MM.1S (cell line): ENCODE data around the gene CFAP61.

Source experiments
- DNase-seq: peaks from one replicate; pipeline ENCODE4 v3.0.0-alpha.2; 2015
- H2AFZ ChIP-seq: fragments of 300-600 bp; sonication (generic); 2 replicates; pipeline ENCODE4 v1.6.0; 2016; ENCODE audit warnings: antibody characterized with exemption, low read length
- H3F3A ChIP-seq: fragments of 300-600 bp; sonication (generic); 2 replicates; pipeline ENCODE4 v1.6.1; 2016; ENCODE audit warnings: mild to moderate bottlenecking, antibody characterized with exemption, low read length, moderate library complexity, mixed read lengths; ENCODE audit not compliant: insufficient read depth
- H3K27ac ChIP-seq: fragments of 300-600 bp; sonication (generic); 2 replicates; pipeline ENCODE4 v1.5.1; 2016; ENCODE audit warnings: mild to moderate bottlenecking, low read length
- H3K27me3 ChIP-seq: fragments of 300-600 bp; sonication (generic); replicated peaks from 2 replicates; pipeline ENCODE4 v1.6.0; 2016; ENCODE audit warnings: low read length; ENCODE audit not compliant: insufficient read depth
- H3K36me3 ChIP-seq: fragments of 300-600 bp; sonication (generic); replicated peaks from 2 replicates; pipeline ENCODE4 v1.6.1; 2016; ENCODE audit warnings: mild to moderate bottlenecking, low read length, mixed read lengths; ENCODE audit not compliant: insufficient read depth
- H3K4me1 ChIP-seq: fragments of 300-600 bp; sonication (generic); 2 replicates; pipeline ENCODE4 v1.6.1; 2016; ENCODE audit warnings: low read length, mixed read lengths
- H3K4me2 ChIP-seq: fragments of 300-600 bp; sonication (generic); 2 replicates; pipeline ENCODE4 v1.6.0; 2016; ENCODE audit warnings: low read depth, low read length
- H3K4me3 ChIP-seq: fragments of 300-600 bp; sonication (generic); 2 replicates; pipeline ENCODE4 v1.5.1; 2016; ENCODE audit warnings: low read length, mixed read lengths
- H3K79me2 ChIP-seq: fragments of 300-600 bp; sonication (generic); 2 replicates; pipeline ENCODE4 v1.6.1; 2016; ENCODE audit warnings: mixed run types, low read length, mixed read lengths
- H3K9ac ChIP-seq: fragments of 300-600 bp; sonication (generic); 2 replicates; pipeline ENCODE4 v1.6.1; 2016; ENCODE audit warnings: low read length, mixed read lengths
- H3K9me2 ChIP-seq: fragments of 300-600 bp; sonication (generic); replicated peaks from 2 replicates; pipeline ENCODE4 v1.6.1; 2016; ENCODE audit warnings: mild to moderate bottlenecking, low read length, mixed read lengths; ENCODE audit not compliant: insufficient read depth
- H3K9me3 ChIP-seq: fragments of 300-600 bp; sonication (generic); replicated peaks from 2 replicates; pipeline ENCODE4 v1.6.1; 2016; ENCODE audit warnings: mild to moderate bottlenecking, low read length, mixed read lengths; ENCODE audit not compliant: insufficient read depth
- H4K20me1 ChIP-seq: fragments of 300-600 bp; sonication (generic); 2 replicates; pipeline ENCODE4 v1.6.1; 2016; ENCODE audit warnings: mild to moderate bottlenecking, low read length, moderate library complexity, mixed read lengths; ENCODE audit not compliant: insufficient read depth
- EZH2 ChIP-seq: fragments of 300-600 bp; sonication (generic); optimal IDR thresholded peaks from 2 replicates; pipeline ENCODE3; 2017; ENCODE audit warnings: low read depth, mild to moderate bottlenecking, antibody characterized with exemption, low read length, mixed read lengths
- EZH2phosphoT487 ChIP-seq: fragments of 300-600 bp; sonication (generic); IDR thresholded peaks from 2 replicates; pipeline ENCODE4 v1.6.1; 2018; ENCODE audit warnings: antibody characterized with exemption, low read length
- TF ChIP-seq, protein P1 (sequence below): fragments of 300-600 bp; sonication (generic); IDR thresholded peaks from 2 replicates; pipeline ENCODE4 v1.5.1; 2016; ENCODE audit warnings: antibody characterized with exemption, low read length, mixed read lengths

CFAP61 gene

DNA sequence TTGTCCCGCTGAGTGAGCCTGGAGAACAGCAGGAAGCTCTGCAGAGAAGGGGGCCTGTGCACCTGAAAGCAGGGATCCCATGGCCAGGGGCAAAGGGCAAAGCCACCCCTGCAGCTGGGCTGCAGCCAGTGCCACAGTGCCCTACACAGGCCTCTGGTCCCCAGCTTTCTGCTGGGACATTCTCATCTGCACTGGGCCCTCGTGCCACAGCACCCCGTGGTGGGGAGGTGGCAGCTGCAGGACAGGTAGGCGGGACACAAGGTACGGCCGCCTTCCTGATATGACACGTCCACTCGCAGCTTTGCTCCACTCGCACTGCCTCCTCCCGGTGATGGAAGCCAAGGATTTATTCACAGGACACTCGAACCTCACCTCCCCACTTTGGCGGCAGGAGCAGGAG, 342.8 kb downstream of the CFAP61 start:
- TF ChIP-seq EZH2phosphoT487 (no peak), EZH2 (no peak)
- TF ChIP-seq, protein P1, sequence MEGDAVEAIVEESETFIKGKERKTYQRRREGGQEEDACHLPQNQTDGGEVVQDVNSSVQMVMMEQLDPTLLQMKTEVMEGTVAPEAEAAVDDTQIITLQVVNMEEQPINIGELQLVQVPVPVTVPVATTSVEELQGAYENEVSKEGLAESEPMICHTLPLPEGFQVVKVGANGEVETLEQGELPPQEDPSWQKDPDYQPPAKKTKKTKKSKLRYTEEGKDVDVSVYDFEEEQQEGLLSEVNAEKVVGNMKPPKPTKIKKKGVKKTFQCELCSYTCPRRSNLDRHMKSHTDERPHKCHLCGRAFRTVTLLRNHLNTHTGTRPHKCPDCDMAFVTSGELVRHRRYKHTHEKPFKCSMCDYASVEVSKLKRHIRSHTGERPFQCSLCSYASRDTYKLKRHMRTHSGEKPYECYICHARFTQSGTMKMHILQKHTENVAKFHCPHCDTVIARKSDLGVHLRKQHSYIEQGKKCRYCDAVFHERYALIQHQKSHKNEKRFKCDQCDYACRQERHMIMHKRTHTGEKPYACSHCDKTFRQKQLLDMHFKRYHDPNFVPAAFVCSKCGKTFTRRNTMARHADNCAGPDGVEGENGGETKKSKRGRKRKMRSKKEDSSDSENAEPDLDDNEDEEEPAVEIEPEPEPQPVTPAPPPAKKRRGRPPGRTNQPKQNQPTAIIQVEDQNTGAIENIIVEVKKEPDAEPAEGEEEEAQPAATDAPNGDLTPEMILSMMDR = no peak
- Histone ChIP-seq H3K9ac (no peak overlapping the region), H3K36me3 (no peaks in the 10 kb centered on the region), H3K4me2 (no peak overlapping the region), H3F3A (no peaks in the 10 kb centered on the region), H3K9me2 (no peaks in the 10 kb centered on the region), H3K9me3 (no peaks in the 10 kb centered on the region), H3K4me1 (no peaks in the 10 kb centered on the region), H3K27me3 (no peaks in the 10 kb centered on the region), H4K20me1 (no peaks in the 10 kb centered on the region), H2AFZ (no peak overlapping the region), H3K79me2 (no peaks in the 10 kb centered on the region), H3K27ac (no peak overlapping the region), H3K4me3 (no peak overlapping the region)
- DNase-seq = no peak

DNA sequence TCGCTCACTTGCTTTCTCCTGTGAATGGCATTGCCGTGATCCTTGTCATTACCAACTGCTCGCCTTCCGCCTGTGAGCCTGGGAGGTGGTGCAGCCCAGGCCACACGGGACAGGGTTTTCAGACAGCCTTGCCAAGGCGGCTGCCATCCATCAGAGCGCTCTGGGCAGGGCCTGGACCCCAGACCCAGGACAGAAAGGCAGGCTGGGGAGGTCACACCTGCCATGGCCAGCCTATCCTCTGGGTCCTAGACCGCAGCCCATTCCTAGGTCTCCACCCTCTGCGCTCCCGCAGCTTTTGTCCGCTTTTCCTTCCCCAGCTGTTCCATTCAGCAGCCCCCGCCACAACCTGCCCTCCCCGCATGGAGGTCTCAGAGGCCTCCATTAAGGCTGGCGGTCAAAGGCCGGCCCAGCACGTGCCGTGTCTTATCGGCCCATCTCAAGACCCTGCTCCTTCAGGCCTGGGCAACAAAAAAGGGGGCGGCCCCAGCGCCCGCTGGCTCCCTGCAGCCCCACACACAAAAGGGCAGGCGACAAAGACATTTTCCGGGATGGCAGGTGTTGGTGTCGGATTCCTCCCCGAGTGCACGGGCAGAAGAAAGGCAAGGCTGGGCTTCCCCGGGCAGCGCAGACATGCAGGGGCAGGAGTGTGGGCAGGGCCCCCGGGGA, 343.7 kb downstream of the CFAP61 start:
- no peak overlapping the region for H3K27ac ChIP-seq
- no peaks in the 10 kb centered on the region for H3K9me3 ChIP-seq
- no peak overlapping the region for H3K4me2 ChIP-seq
- TF ChIP-seq, protein P1 = no peak
- TF ChIP-seq EZH2phosphoT487 (no peak), EZH2 (no peak)
- no peaks in the 10 kb centered on the region for H3F3A ChIP-seq
- no peaks in the 10 kb centered on the region for H3K27me3 ChIP-seq
- H3K4me3 ChIP-seq = no peak overlapping the region
- H2AFZ ChIP-seq = no peak overlapping the region
- no peaks in the 10 kb centered on the region for H3K9me2 ChIP-seq
- no peaks in the 10 kb centered on the region for H3K36me3 ChIP-seq
- no peaks in the 10 kb centered on the region for H4K20me1 ChIP-seq
- H3K79me2 ChIP-seq = no peaks in the 10 kb centered on the region
- no peak overlapping the region for H3K9ac ChIP-seq
- H3K4me1 ChIP-seq = no peaks in the 10 kb centered on the region
- DNase-seq = no peak

GRCh38 chr20:20396794-20397193, 344.5 kb downstream of the CFAP61 start:
- Histone ChIP-seq H3K27me3 (no peaks in the 10 kb centered on the region), H4K20me1 (no peaks in the 10 kb centered on the region), H3K4me3 (no peak overlapping the region), H3K9me3 (no peaks in the 10 kb centered on the region), H3K36me3 (no peaks in the 10 kb centered on the region), H3K27ac (no peak overlapping the region), H3K79me2 (no peaks in the 10 kb centered on the region), H3K4me2 (no peak overlapping the region), H2AFZ (no peak overlapping the region), H3F3A (no peaks in the 10 kb centered on the region), H3K9ac (no peak overlapping the region), H3K4me1 (no peaks in the 10 kb centered on the region), H3K9me2 (no peaks in the 10 kb centered on the region)
- TF ChIP-seq EZH2 (no peak), EZH2phosphoT487 (no peak)
- TF ChIP-seq, protein P1 = no peak
- DNase-seq = no peak
